ENCODE data around the gene CXCR6. TPM values are rescaled to one million over a fixed set of nuclear protein-coding genes. Genes with fewer than 3 reads are reported as not detected.

CXCR6 gene
- total RNA-seq, 1 donor from 2014 or later: 4.3 TPM

GRCh38 chr3:45966371-45966791 is 23.1 kb downstream of the CXCR6 start:
- intact Hi-C loops (cut with DNase I): no loop called here
- H3K27ac ChIP-seq: peak overlapping the region; percentile 41

GRCh38 chr3:45966950-45967640 is 23.8 kb downstream of the CXCR6 start:
- ATAC-seq: no peak
- no peaks in the 10 kb centered on the region for H3K9me3 ChIP-seq
- H3K27me3 ChIP-seq (ENCODE audit: low read depth): no peaks in the 10 kb centered on the region
- TF ChIP-seq CTCF (IDR thresholded peaks at IDR 0.05): no peak
- H3K27ac ChIP-seq: peak overlapping the region; percentile 41
- H3K36me3 ChIP-seq: peaks cover 98% of the 10 kb centered on the region
- intact Hi-C loops (cut with DNase I): no loop called here
- DNase-seq: no peak
- no peak overlapping the region for H3K4me3 ChIP-seq
- H3K4me1 ChIP-seq: peaks cover 32% of the 10 kb centered on the region

More at GRCh38 chr3:45966371-45966791, 23.1 kb downstream of the CXCR6 start:
- TF ChIP-seq CTCF (IDR thresholded peaks at IDR 0.05): no peak
- ATAC-seq (no peak), DNase-seq (no peak)
- Histone ChIP-seq H3K4me3 (no peak overlapping the region), H3K4me1 (peaks cover 29% of the 10 kb centered on the region), H3K36me3 (peaks cover 98% of the 10 kb centered on the region), H3K27me3 (ENCODE audit: low read depth) (no peaks in the 10 kb centered on the region), H3K9me3 (no peaks in the 10 kb centered on the region)

- TF ChIP-seq CTCF (IDR thresholded peaks at IDR 0.05): no peak
- no peak for DNase-seq
- intact Hi-C loops (cut with DNase I): no loop called here
- ATAC-seq: no peak
- Histone ChIP-seq H3K27ac (peak overlapping the region; percentile 41), H3K4me1 (peaks cover 39% of the 10 kb centered on the region), H3K27me3 (ENCODE audit: low read depth) (no peaks in the 10 kb centered on the region), H3K9me3 (no peaks in the 10 kb centered on the region), H3K36me3 (peaks cover 98% of the 10 kb centered on the region), H3K4me3 (no peak overlapping the region)
Observed at GRCh38 chr3:45967724-45968123, 24.5 kb downstream of the CXCR6 start.

- intact Hi-C loops (cut with DNase I): no loop called here
- H3K4me3 ChIP-seq: no peak overlapping the region
- DNase-seq (no peak), ATAC-seq (no peak)
- no peaks in the 10 kb centered on the region for H3K9me3 ChIP-seq
- no peaks in the 10 kb centered on the region for H3K27me3 ChIP-seq (ENCODE audit: low read depth)
- H3K36me3 ChIP-seq: peaks cover 98% of the 10 kb centered on the region
- no peak for TF ChIP-seq CTCF (IDR thresholded peaks at IDR 0.05)
- peaks cover 43% of the 10 kb centered on the region for H3K4me1 ChIP-seq
- H3K27ac ChIP-seq: no peak overlapping the region
Observed at GRCh38 chr3:45968149-45968548, 24.9 kb downstream of the CXCR6 start.

- H3K36me3 ChIP-seq: peaks cover 98% of the 10 kb centered on the region
- intact Hi-C loops (cut with DNase I): no loop called here
- no peak for TF ChIP-seq CTCF (IDR thresholded peaks at IDR 0.05)
- no peak overlapping the region for H3K4me3 ChIP-seq
- peaks cover 44% of the 10 kb centered on the region for H3K4me1 ChIP-seq
- no peaks in the 10 kb centered on the region for H3K27me3 ChIP-seq (ENCODE audit: low read depth)
- no peak overlapping the region for H3K27ac ChIP-seq
- H3K9me3 ChIP-seq: no peaks in the 10 kb centered on the region
- ATAC-seq (no peak), DNase-seq (no peak)
Observed at GRCh38 chr3:45968706-45969105, 25.4 kb downstream of the CXCR6 start.

Data from lower lobe of right lung (tissue), 2 donors.